Activated T-helper 1 cell treated with Interleukin-2 at 50 U/mL for 16 hours (primary cell): ENCODE results near the gene CEMIP.

ENCODE experiments used
- DNase-seq: peaks from one replicate; pipeline ENCODE4 v3.0.0-alpha.2; 2020; ENCODE audit warnings: low read depth

Gene CEMIP, protein sequence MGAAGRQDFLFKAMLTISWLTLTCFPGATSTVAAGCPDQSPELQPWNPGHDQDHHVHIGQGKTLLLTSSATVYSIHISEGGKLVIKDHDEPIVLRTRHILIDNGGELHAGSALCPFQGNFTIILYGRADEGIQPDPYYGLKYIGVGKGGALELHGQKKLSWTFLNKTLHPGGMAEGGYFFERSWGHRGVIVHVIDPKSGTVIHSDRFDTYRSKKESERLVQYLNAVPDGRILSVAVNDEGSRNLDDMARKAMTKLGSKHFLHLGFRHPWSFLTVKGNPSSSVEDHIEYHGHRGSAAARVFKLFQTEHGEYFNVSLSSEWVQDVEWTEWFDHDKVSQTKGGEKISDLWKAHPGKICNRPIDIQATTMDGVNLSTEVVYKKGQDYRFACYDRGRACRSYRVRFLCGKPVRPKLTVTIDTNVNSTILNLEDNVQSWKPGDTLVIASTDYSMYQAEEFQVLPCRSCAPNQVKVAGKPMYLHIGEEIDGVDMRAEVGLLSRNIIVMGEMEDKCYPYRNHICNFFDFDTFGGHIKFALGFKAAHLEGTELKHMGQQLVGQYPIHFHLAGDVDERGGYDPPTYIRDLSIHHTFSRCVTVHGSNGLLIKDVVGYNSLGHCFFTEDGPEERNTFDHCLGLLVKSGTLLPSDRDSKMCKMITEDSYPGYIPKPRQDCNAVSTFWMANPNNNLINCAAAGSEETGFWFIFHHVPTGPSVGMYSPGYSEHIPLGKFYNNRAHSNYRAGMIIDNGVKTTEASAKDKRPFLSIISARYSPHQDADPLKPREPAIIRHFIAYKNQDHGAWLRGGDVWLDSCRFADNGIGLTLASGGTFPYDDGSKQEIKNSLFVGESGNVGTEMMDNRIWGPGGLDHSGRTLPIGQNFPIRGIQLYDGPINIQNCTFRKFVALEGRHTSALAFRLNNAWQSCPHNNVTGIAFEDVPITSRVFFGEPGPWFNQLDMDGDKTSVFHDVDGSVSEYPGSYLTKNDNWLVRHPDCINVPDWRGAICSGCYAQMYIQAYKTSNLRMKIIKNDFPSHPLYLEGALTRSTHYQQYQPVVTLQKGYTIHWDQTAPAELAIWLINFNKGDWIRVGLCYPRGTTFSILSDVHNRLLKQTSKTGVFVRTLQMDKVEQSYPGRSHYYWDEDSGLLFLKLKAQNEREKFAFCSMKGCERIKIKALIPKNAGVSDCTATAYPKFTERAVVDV (N-terminal part only)

DNA sequence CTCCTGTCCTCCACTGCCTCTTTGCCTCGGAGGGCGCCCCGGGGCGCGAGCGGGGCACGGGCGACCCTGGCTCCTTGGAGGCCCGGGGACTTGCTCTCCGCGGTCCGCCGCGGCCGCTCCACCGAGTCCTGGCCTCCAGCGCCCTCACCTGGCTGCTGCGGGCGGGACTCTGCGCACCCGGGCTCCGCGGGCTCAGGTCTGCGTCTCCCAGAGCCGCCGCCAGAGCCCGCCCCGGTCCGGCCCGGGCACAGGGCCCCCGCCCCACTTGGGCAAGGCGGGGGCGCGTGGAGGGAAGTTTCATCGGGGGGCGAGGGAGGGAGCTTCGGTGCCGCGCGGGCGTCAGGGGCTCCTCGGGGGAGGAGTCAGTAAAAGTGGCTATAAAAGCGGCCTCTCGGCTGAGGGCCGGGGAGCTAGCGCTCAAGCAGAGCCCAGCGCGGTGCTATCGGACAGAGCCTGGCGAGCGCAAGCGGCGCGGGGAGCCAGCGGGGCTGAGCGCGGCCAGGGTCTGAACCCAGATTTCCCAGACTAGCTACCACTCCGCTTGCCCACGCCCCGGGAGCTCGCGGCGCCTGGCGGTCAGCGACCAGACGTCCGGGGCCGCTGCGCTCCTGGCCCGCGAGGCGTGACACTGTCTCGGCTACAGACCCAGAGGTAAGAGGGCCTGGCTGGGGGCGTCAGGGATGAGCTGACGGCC lies at the start of gene CEMIP:
Gene CEMIP (plus strand): TSS at position 407 of the 694 bp plus-strand sequence. CDS start 94,510 bp downstream, outside the sequence.
- no peak for DNase-seq

DNA sequence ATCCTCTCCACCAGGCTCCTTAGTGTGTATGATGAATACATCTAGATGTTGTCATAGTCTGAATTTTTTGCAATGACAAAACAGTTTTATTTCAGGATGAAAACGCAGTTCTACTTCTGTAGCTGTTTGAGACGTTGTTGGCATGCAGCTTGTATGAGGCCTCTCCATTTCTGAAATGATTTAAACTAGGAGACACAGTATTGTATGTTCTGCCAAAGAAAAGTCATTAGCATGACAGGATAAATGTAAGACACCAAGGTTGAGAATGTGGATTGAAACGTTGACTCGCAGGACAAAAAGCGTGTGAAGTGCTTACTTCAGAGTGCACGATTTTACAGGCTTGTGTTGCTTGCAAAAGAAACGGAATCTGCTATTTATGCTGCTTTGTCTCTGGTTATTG lies 48.8 kb upstream of the CEMIP start:
- no peak for DNase-seq

DNA sequence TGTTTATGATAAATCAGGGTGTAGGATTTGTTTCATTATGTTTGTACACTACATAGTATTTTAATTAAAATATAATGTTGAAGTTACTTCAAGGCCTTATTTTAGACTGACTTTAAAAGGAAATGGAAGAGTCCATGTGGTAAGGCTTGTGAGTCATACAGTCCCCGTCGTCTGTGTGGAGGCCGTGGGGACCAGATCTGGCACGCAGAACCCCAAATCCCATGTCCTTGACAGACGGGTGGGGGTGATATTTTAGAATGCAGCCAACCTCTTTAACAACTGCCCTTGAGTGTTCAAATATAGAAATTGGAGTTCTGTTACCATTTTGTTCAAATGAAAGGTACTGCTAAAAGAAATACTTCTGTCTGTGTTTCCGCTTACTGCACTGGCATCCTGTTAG lies 48.2 kb upstream of the CEMIP start:
- DNase-seq: no peak

DNA sequence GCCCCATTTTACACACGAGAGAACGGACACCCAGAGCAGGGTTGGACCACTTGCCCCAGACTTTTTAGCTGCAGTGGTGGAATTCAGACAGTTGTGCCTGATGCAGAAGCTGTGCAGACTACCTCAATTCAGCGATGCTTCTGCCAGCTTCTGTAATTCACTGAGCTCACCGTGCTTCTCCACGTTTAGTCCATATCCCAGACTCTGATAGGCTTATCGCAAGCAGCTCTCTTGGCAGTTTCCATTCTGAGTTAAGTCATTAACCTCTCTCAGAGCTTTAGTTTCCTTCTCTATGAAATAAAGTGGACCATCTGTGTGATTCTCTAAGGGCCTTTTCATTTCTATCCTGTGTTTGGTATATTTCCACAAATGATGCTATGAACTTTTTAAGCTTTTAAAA lies 47.0 kb upstream of the CEMIP start:
- no peak for DNase-seq

DNA sequence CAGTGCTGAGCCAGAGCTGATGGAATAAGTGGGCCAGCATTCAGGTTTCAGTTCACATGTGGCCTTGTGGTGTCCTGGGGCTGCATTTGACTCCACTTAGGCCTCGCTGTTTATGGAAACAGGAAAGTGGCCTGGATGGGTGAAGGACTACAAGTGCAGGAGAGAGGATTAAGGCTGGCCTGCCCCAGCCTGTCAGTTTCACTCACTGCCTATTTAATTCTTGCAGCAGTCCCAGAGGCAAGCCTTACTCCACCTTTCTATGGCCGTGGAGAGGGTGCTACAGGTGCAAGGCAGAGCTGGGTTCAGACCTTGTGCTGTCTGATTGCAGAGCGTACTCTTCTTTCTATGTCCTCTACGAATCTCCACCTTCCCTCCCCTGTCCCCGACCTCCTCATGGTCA lies 46.4 kb upstream of the CEMIP start:
- no peak for DNase-seq

DNA sequence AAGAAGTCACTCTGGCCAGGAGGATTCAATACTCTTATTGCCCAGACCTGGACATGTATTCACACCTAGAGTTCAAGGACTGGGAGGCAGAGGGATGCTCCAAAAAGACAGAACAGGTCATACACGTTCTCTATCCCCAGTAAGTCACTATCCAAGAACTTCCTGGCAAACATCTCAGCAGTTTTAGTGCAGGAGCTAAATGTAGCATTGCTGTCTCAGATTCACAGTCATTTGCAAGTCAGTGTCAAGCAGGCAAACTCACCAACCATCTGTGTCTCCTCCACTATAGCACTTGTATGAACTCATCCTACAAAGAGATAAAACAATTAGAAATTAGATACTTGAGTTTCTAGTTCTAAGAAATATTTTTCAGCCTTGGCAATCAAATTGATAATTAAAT lies 45.7 kb upstream of the CEMIP start:
- no peak for DNase-seq

DNA sequence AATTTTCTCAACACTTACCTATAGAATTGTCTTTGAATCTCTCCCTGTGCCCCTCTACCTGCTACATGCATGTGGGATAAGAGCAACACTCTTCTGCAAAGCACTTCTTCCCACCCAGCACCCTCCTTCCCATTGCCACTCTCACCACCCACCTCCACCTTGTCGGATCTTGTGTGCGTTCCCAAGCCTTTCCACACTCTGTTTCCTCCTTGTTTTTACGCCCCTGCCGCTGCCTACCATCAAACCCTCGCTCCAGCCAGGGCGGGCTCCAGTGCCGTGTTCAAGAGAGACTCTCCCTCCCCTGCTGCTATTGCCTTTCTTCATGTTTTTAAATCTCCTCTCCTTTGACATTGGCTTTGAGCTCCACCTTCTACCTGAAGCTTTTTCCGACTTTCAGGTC lies 43.8 kb upstream of the CEMIP start:
- DNase-seq: no peak

DNA sequence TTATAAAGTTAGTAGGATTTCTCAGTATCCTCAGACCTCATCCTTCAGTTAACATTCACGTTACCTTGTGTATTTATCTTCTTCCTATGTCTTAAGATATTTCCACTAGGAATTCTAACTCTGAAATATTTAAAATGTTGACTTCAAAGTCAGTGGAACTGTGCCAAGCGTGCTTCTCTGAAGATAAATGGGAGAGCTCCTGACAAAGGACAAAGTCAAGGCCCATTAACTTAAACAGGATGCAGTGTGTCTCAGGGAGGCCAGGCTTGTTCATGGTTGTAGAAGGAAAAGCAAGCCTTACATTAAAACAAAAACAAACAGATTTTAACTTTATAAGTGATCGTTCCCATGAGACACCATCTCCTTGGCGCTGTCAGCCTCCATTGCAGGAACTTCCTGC lies 42.6 kb upstream of the CEMIP start:
- no peak for DNase-seq

DNA sequence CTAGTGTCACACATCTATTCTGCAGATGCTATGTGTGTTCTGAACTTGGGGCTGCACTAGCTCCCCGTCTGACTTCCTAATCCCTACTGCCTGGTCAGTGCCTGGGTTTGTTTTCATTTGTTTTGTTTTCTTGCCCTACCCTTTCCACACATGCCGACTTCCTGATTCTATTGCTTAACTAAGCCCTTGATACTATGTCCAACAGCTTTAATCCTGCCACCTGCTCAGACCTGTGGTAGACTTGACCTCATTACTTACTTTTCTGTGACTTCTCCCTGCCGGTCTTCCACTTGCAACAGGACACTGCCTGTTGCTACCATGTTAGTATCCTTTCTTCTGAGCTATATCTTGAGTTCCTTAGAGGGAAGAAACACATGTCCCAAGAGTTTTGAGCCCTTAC lies 39.3 kb upstream of the CEMIP start:
- no peak for DNase-seq

DNA sequence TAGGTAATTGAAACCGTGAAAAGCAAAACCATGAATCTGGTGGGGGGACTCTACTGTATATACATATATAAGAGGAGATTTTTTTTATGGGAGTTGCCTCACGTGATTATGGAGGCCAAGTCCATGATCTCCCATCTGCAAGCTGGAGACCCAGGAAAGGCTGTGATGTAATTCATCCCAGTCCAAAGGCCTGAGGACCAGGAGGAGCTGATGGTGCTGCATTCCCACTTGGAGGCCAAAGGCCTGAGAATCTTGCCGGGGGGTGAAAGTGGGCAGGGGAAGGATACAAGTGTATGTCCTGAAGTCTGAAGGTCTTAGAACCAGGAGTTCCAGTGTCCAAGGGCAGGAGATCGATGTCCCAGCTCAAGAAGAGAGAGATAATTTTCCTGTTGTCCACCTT lies 37.1 kb upstream of the CEMIP start:
- no peak for DNase-seq

DNA sequence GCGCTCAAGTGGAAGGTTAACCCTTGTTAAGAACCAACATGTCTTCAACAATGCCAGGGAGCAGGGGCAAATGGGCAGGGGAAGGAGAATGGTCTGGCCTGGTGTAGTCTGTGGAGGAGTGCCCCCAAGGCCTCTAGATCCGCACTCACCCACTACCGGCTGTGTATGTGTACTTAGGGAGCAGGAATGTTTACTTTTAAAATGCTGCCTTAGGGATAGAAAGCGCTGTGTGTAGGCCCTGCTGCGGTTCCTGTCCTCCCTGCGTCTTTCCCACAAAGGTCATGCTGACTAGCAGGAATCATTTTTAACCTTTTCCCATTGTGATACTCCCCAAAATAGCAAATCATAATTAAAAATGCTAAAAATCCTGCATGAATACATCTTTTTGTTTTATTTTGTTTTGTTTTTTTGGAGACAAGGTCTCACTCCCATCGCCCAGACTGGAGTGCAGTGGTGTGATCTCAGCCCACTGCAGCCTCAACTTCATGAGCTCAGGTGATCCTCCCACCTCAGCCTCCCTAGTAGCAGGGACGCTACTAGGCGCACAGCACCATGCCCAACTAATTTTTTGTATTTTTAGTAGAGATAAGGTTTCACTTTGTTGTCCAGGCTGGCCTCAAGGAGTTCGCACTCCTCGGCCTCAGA lies 35.9 kb upstream of the CEMIP start:
- DNase-seq: no peak

DNA sequence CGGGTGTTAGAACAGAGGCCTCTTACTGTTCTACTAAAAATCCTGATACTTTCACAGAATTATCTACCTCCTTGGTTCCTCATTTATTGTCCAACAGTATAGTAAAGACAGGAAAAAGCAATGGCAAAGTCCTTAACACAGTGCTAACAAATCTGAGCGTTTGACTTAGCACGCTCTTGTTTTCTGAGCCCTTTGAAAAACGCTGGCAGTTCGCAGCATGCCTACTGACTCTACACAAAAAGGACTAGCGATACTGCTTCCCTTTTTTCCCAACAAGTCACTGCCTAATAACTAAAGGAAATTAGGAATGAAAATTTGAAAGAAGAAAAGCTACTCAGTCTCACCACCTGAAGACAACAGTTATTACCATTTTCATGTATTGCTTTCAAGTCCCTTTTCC lies 34.8 kb upstream of the CEMIP start:
- DNase-seq: no peak

DNA sequence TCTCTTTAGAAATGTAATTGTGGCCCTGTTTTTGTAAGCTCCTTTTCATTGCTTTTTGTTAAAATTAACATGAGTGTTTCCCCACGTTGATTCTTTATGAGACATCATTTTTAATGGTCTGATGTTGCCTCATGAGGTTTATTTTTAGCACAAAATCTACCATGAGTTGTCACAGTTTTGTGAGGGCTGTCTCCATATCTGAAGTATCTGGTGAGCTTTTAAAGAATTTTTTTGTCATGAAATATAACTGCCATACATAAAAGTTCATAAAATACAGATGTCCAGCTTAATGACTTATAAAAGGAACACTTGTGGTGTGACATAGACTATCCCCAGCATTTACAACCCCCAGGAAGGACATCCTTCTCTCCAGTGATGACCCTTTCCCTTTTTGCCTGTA lies 34.3 kb upstream of the CEMIP start:
- DNase-seq: no peak

DNA sequence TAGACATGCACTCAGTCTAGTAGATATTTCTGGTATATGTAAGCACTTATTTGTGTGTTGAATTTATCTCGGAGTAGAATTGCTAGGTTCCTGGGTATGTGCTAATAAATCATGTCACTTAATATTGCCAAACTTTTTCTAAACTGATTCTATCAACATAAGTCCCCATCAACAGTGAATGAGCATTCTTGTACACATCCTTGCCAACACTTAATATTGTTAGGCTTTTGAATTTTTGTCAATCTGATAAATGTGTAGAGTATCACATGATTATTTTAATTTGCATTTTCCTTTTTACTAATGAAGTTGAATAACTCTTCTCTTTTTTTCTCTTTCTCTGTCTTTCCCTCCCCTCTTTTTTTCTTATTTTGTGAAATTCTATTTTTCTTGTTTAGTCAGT lies 33.3 kb upstream of the CEMIP start:
- DNase-seq: no peak

DNA sequence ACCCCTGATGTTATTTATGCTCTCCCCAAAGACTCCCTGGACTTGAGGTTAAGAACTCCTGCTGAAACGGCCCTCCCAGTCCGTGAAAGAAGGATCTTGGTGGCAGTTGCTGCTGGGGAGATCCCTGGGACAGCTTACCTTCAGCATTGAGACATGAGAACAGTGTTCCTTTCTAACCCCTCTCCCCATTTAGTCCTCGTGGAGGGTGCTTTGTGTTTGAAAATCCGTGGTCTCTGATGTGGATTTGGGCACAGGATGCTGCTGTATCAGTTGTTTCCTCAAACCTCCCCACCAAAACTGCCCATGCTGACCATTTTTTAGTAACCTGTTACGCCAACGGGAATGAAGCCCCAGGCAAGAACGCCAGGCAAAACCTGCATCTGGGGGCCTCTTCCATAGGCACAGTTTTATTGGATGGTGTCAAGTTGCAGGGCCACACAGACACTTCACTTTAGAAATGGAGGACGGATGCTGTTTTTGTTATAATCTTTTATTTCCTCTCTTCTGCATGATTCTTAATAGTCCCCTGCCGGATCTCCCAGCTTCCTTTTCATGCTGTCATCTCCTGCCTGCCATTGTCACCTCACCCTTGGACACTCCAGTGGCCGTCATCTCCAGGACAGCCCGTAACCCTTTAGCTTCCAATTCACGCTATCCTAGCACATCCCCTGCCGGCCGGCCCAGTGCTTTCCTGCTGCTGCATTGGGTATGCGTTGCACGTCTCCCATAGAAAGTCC lies 31.7 kb upstream of the CEMIP start:
- DNase-seq: no peak

DNA sequence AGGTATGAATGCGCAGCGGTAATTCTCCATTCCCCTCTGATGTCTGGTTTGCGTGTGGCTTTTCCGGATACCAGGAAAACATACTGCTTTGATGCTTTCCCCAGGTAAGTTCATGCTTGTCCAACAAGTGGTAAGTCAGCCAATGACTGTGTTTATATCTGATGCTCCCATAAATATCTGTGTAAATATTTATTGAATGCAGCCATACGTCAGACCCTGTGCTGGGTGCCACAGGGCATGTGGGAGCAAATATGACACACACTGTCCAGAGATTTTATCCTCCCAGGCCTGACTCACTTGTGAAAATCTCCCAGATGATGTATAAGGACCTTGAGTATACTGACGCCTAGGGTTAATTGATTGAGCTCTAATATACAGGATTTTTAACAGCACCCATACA lies 29.6 kb upstream of the CEMIP start:
- DNase-seq: no peak

DNA sequence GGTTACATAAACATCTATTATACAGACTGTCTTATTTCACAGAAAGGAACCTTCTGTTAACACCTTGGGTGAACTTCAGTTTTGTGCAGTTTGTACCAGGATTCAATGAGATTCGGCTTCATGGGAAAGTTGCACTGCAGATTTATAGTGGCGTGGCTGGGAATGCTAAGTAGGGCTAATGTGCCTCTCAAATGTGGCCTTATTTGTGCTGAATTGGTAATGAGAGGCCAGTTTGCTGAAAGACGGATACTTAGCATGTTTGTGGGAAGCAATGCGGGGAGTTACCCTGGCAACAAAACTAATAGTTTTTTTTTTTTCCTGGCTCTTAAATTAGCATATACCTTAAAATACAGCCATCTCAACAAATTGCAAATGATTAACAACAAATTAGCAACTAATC lies 28.6 kb upstream of the CEMIP start:
- no peak for DNase-seq

DNA sequence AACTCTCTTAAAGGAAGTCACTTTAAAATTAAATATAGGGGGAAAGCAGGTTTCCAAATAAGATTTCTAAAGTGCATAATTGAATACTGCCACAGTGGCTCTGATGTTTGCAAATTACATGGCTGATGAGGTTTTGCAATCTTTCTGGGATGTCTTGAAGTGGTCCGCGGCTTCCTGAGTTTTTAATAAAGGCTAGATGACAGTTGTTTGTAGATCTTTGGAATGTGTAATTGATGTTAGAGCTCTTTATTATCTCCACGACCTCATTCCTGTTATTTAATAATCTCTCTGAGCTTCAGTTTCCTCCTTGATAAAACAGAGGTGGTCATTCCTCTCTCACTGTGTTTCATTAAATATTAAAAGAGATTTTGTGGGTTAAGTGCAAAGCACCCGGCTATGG lies 27.0 kb upstream of the CEMIP start:
- no peak for DNase-seq

DNA sequence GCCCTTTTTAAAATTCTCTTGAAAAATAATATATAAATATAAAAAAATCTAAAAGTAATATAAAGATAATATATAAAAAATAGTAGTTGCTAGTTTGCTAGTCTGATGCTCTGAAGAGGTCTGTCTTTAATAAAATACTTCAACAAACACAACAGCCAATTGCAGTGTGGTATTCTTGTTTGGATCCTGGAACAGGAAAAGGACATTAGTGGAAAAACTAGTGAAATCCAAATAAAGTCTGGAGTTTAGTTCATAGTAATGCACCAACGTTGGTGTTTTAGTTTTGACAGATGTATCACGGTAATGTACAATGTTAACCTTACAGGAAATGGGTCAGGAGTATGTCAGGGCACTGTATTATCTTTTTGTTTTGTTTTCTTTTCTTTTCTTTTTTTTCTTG lies 26.0 kb upstream of the CEMIP start:
- no peak for DNase-seq

DNA sequence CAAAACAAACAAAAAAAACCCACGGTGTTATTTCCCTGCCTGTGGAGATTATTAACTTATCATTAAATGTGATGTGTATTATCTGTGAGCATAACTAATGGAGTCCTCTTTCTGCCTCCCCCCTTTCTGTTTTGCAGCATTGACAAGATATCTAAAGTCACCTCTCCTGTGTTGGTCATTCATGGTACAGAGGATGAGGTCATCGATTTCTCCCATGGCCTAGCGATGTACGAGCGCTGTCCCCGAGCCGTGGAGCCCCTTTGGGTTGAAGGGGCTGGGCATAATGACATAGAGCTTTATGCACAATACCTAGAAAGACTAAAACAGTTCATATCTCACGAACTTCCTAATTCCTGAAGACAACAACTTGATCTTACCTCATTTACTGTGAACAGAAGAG lies 25.2 kb upstream of the CEMIP start:
- DNase-seq: no peak

DNA sequence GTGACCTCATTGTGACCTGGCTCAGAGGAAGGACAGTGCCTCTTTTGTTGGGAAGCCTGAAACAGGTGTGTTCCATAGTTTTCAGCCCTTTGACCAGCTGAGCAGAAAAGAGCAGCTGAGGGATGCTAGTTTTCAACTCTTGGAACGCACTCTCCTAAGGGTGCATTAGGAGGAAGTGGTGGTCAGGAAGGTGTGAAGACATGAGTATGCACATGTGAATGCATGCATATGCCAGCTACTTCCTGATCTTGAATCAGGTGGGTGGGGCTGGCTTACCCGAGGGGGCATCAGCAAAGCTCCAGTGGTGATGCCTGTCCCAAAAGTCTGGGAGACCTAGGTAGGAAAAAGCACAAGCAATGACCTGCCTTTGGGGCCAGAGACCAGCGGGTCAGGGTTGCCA lies 23.3 kb upstream of the CEMIP start:
- no peak for DNase-seq
